NCI-H774 (cell line): ENCODE data around the gene PPT2.
"Not testable (repeated sequence)": the region's sequence is repeated elsewhere in the genome, so short reads cannot be mapped to it uniquely, and the experiment has no call there.

Source experiments
- DNase-seq: peaks from one replicate; lab custom pipeline; 2025; lab: John Stamatoyannopoulos, UW

PPT2 gene

DNA sequence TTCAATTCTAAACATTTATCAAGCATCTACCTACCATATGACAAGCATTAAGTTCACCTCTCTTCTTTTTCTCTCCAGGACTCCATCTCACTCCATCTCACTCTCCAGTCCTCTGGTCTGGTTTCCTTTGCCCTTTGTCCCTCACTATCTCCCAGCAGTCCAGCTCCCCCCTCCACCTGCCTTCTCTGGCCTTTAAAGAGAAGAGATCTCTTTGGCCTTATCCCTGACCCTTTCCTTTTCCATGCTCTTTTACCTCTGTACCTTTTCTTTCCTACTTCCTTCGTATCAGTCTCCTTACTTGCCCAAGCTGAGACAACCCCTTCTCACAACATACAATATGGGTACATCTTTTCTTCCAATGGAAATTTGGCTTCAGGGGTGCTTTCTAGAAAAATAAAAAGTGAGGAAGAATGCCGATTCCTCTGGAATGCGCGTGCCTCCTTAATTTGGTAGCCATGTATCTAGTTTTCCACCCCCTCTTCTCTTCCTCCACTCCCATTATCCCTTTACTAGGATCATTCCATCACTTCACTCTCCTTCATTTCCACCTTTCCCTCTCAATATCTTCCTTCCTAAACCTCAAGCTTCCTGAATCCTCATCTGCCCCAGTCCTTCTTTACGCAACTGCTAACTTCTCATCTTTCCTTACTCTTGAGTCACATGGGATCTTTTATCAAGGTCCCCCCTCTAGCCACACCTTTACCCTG is 22.7 kb downstream of the PPT2 start:
- DNase-seq = no peak

DNA sequence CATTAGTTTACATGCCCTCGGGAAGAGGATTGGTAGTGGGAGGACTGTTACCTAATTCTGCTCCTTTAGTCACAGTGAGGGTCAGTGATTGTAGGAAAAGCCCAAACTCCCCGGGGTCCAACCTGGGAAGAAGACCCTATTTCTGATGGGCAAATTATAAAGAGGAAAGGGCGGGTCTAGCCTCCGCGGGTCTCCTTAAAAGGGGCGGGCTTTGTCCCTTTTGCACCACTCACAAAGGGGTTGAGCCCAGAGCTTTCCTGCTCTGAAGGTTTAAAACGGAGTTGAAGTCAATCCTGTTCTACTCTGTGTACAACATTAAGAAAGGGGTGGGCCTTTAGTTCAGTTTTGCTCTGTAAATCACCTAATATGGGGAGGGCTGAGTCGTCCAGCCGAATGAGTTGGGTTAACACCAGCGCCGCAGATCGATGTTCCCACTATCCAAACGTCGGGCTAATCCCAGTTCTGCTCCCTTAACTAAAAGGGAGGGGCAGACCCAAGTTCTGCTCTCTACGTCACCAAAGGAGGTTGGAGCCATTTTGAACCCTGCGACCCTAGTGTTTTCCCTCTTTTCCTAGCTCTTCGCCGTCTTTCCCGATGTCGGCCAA is 23.3 kb downstream of the PPT2 start:
- DNase-seq = peak; percentile 71

DNA sequence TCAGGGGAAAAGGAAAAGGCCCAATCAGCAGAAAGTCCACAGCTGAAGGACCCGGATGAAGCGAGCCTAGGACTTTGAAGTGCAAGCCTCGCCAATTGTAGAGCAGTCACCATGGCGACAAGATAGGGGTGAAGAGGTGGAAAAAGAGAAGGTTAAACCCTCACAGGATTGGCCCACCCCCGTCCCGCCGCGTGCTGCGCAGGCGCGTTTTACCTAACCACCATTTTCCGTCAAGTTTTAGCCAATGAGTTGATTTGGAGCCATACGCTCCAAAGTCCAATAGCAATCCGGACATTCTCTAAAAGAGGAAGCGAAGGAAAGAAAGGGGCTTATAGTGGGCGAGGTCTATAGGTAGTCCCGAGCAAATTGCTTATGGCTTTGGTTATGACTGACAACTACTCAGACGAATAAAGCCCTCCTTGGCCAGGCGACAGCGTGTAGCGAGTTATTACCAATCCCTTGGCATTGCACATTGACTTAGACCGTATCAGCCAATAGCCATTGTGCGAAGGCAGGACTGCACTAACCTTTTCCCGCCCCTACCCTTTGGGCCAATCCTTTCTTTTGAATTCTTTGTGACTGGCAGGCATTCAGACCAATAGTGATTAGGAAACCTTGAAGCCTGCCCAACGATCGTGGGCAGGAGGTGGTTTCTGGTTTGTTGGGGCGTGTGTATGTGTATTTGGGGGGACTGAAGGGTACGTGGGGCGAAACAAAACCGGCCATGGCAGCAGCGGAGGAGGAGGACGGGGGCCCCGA is 24.0 kb downstream of the PPT2 start, which contains the start of gene RNF5:
TSS of gene RNF5 (plus strand) at position 618 of the 759 bp plus-strand sequence. CDS start at position 725, 107 bp downstream.
- DNase-seq = peak; percentile 99

DNA sequence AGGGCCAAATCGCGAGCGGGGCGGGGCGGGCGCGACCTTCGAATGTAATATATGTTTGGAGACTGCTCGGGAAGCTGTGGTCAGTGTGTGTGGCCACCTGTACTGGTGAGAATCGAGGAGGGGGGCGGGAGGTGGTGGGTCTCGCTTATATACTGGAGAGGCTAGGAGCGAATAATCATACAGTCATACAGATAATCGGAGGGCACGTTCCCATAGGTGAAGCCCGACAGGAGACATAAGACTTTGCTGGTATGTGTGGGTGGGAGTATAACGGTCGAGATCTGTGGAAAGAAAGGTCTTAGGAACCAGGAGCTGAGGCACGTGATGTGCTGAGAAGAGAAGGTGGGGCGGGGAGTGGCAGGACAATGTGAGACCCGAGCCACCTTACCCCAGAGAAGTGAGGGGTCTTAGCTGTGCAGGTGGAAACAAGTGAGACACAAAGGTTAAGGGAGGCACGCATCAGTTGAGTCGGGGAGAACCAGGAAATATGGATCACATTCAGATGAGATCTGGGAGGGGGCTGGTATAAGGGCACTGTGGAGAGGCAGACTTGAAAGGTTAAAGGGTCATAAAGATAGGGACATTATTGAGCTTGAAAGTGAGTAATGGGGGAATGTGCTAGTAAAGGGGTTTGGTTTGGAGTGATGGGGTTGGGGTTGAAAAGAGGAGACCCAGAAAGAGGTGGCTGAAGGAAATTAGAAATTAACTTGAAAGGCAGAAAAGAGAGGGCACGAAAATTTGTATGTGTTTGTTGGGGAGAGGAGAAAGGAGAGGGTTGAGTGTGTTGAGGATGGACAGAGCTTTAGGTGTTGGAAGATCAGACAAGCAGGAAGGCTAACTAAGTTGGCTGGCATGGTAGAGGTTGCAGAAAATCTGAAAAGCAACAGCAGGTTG is 24.9 kb downstream of the PPT2 start:
- no peak for DNase-seq

DNA sequence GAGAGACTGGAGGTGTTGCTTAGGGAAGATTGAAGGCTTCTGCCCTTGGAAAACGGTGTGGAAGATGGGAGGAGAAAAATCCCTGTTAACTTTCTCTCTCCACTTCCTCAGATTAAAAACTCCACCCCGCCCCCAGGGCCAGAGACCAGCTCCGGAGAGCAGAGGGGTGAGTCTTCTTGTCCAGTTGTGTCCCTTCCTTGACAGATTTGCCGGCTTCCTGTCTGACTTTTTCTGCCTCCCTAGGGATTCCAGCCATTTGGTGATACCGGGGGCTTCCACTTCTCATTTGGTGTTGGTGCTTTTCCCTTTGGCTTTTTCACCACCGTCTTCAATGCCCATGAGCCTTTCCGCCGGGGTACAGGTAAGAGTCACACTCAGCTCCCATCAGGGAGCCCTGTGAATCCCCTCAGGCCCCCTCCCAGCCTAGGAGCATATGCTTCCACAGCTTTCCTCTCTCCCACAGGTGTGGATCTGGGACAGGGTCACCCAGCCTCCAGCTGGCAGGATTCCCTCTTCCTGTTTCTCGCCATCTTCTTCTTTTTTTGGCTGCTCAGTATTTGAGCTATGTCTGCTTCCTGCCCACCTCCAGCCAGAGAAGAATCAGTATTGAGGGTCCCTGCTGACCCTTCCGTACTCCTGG is 25.9 kb downstream of the PPT2 start:
- DNase-seq = no peak

DNA sequence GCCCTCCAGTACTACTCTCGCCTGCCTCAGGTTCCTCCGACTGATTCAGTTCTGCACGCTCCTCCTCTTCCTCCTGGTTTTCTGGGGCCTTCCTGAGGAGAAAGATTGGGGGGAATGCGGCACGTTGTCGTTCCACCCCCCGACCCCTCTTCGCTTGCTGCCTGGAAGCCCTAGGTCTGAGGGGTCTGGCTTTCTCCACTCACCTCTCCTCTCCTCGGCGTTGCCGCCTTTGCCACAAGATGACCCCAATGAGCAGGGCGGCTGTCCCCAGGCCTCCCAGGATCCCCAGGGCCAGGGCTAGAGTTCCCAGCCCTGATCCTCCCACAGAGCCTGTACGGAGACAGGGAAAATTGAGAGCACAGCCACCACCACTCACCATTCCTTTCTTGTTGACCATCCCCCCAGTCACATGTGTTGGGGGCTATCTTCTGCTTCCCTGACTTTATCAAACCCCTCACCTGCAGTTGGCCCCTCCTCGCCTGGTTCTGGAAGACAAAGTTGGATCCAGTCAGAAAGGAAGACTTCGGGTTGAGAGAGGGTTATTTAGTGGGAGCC is 27.3 kb downstream of the PPT2 start:
- no peak for DNase-seq

DNA sequence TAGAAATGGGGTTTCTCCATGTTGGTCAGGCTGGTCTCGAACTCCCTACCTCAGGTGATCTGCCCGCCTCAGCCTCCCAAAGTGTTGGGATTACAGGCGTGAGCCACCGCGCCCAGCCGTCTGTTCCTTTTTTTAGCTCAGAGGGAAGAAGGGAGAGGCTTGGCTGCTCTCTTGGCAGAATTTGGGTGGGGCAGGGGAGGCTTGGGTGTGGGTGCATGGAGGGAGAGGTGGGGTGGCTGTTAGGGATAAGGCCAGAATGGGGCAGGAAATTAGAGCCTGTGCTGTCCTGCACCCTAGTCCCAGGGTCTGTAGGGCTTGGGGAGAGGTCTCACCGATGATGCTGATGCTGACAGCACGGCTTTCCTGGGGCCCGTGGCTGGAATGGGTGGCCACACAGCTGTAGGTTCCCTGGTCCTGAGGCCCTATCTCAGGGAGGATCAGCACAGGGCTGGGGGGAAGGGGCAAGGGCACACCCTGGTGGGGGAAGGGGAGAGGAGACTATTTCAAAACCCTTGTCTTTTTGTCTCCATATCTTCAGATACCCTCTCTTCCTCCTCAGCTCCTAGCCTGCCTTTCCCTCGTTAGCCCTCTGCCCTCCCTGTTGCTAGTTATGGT is 28.1 kb downstream of the PPT2 start:
- no peak for DNase-seq

DNA sequence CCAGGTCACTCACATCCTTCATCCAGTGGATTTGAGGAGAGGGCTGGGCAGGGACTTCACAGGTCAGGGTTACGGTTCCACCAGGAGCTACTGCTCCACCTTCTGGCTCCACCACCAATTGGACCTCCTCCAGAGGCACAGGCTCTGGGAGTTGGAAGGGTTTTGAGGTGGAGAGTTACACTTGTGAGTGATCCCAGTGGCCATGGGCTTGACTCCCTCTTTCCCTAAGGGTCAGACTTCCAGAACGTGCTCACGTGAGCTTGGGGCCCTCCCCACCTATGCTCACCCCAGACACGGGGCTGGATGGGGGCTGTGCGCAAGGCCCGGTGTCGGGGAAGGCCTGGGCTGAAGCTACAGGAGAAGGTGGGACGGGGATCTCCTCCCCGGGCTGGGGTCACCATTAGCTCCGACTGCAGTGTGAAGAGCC is 28.6 kb downstream of the PPT2 start:
- no peak for DNase-seq

DNA sequence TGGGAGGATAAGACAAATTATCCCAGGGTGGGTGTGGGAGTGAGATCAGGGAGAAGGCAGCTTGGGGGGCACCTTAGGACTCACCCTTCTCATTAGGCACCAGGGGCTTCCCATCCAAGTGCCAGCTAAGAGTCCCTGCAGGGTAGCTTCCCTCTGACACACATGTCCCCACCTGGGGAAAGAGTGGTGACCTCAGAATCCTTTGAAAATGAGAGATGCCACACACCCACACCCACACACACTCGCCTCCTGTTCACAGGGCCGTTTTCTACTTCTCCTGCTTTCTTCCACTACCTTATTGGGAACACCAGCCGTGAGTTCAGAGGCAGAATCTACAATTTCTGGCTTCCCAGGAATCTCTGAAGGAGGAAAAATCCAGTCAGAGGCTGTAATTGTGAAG is 29.1 kb downstream of the PPT2 start:
- DNase-seq = no peak

DNA sequence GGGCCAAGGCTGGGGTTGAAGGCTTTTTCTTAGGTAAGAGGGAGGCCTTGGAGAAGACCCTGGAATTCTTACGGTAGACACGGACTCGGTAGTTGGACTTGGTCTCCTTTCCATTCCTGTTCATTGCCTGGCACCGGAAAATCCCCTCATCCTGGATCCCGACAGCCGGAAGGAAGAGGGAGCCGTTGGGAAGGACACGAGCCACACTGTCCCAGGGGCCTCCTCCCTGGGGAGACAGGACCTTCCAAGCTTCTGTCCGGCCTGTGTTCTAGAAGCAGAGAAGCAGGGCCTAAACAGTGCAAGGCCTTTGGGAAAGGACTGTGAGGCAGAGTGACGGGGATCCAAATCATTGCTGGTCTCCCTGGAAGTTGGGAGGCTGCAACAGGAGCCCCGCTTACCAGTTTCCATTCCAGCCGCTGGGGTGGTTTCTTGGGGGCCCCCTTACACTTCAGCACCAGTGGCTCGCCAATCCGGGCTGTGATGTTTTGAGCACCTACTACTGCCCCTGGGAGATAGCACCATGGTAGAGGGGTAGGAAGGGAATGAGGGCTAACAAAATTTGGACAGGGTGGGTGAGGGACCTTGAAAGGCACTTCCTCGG is 29.6 kb downstream of the PPT2 start:
- no peak for DNase-seq

DNA sequence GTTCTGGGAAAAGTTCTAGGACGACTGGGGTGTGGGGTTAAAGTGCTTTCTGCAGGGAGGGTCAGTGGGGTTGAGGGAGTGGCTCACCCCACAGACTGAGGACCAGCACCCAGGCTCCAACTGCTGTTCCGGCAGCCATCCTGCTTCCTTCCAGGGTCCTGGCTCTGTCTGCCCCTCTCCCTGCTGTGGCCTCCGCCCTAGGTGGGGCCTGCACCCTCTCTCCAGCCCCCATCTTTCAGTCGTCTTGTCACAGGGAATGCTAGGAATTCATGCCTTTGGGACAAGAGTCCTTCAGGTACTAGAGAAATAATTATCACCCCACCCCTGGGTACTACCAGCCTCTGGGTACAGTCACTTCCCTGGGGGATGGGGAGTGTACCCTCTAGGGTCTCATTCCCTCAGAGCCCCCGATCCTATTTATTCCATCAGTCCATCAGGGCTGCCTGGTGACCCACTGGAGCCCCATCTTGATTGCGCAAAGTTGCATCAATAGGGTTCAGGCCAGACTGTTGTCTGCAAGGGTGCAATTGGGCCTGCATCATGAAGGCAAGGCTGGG is 30.2 kb downstream of the PPT2 start, which contains the start of gene AGER:
TSS of gene AGER (minus strand) at position 170 of the 557 bp plus-strand sequence. CDS start at position 139, 31 bp downstream.
- DNase-seq = no peak

DNA sequence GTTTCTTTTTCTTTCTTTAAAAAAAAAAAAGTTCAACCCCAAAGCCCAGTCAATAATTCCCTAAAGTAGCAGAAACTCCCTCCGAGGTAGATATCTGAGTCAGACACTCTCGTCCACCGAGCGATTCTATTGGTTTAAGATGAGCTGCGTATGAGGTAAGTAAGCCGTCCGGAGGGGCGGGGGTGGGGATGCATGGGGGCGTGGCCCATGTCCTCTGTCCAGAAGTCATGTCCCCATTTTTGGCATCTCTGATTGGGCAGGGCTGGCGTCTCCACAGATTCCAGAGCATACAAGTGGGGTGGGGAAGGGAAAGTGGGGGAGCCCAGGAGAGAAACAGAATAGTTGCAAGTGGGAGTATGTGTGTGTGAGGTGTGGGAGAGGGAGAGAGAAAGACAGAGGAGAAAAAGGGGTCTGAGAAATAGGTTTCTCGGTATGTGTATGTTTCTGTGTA is 31.8 kb downstream of the PPT2 start:
- not testable (repeated sequence) for DNase-seq

DNA sequence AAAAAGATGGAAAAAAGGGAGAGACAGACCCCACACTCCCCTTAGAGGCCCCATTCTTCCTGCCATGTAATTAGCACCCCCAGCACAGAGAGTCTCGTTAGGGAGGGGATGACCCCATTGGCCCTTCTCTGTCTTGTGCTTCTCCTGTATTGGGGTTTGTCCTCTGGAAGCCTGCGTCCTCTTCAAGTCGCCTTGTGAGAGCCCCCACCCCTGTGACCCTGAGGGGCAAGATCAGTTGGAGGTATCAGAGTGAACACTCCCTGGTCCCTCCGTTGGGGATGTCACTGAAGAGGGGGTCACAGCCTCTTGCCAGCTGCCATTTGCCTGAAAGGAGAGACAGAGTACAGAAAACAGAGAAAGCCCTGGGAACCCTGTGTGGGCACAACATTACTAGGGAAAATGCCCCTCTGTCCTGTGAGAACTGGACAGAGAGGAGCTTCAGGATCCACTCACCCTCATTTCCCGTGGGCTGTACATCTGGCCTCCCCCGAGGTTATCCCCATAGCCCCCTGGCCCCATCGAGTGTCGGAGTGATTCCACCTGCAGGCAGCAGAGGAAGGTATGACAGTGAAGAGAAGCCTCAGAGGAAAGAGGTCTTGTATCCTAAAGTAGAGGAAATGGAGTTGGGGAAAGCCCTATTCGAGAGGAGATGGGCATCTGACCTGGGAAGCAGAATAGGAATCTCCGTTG is 32.4 kb downstream of the PPT2 start:
- DNase-seq = not testable (repeated sequence)

DNA sequence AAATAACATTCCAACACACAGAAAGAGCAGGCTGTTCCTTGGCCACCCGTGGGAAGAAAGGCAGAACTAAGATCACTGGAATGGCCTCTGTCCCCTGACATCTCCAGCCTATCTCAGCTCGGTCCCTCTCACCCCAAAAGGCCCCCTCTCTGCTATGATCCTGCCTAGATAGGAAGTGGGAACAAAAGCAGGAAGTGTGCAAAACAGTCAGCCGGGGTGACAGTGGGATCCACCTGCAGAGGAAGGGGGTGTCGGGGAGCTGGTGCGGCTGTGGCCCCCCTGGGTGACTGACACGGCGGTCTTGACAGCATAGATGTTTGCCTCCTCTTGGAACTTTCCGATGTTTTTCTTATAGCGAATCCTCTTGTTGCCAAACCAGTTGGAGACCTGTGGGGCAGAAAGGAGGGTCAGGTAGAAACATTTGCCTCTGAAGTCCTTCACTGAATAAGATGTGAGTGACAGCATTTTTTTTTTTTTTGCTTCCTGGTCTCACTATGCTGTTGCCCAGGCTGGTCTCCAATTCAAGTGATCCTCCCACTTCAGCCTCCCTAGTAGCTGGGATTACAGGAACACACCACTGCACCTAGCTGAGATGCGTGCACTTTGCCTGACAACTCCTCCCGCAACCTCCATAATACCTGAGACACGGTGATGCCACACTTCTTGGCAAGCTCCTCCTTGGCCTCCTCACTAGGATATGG is 33.2 kb downstream of the PPT2 start:
- DNase-seq = no peak

DNA sequence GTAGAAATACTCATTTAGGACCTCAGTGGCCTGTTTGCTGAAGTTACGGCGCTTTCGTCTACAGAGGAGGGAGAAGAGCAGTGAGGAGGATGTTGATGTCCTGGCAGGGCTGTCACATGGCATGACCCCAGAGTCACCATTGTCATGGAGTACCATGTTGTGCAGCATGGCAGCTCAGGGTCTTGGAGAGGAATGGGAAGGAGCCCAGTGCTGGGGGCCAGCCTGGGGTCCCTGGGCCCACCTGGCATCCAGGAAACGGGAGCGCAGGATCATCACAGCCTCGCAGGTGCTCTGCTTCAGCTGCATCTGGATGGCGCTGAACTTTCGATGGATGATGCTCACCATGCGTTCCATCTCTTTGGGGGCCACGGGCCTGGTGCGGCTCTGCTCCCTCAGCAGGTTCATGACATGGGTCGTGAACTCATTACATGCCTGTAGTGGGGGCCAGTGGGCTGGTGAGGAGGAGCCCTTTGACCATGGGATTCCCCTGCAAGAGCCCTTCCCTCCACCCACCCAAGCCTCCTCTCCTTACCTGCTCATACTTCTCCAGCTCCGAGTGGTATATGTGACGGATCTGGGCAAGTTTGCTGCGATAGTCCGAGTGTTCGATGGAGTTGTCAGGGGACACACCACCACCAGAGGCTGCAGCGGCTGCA is 33.9 kb downstream of the PPT2 start:
- DNase-seq = not testable (repeated sequence)

DNA sequence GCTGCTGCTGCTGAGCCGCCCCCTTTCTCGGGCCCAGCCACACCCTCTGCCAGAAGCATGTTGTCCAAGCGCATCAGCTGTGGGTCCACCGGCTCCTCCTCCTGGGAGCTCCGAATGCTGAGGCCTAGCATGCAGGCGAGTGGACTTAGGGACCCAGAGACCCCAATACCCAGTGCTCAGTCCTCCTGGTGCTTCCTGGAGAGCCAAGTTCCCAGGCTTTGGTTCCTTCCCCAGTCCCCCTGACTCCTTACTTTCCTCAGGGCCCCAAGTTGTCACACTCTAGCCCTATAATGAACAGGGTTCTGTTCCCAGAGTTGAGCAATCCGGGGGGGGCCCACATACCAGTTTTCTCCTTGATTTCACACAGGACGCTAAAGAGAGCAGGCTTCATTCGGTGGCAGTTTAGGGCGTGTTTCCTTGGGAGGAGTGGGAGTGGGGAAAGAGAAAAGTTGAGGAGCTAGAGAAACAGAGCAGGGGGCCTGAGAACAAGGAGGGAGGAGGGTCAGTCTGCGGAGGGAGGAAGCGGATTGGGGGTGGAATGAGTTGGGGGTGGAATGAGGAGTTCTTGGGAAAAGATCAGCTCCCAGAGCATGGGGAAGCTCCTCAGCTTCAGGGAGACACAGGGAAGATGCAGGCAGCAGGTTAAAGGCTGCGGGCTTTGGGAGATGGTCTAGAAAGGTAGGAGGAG is 34.6 kb downstream of the PPT2 start:
- DNase-seq = no peak

DNA sequence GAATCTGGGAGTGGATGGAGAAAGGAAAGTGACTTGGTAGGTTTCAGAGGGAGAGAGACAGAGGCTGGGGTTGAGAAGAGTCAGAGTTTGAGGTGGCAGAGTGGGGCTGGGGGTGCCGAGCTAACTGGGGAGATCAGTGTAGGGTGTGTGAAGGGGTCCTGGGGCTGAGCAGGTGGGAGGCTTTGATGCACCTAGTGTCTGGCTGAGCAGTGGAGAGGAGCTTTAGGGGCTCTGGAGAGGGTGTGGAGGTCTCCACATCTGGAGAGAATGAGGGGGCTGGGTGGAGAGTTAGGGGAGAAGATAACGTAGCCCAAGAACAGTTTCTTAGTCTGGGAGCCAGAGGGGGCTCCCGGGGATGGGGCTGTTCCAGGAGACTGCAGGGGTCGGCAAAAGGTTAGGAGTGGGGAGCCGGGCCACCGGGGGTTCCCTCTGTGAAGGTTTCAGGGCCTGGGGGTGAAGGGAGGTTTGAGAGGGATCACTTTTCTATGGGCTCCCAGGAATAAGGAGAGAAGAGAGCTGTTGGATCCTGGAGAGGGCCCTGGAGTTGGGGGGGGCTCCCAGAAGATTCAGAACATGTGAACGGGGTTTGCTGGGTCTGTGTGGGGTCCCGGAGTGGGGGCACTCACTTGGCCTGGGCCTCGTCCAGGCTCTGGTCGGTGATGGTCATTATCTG is 35.3 kb downstream of the PPT2 start:
- no peak for DNase-seq
